Suprapubic skin (tissue), 3 donors: ENCODE measurements around the gene MANBA.

Source experiments
- CTCF ChIP-seq, 2 donors: fragments of 200-600 bp in 1 of 2; fragments of 450-650 bp in 1 of 2; sonication (generic) in 1 of 2; IDR thresholded peaks; one replicate each; pipeline ENCODE4 v1.5.1; 2016 to 2019; ENCODE audit warnings: antibody characterized with exemption in 2 of 2, mild to moderate bottlenecking in 1 of 2, moderate library complexity in 1 of 2
- POLR2A ChIP-seq, 2 donors: fragments of 450-650 bp; IDR thresholded peaks; one replicate each; pipeline ENCODE4 v1.6.1; 2017; ENCODE audit warnings: antibody characterized with exemption in 2 of 2, mild to moderate bottlenecking in 2 of 2, moderate library complexity in 2 of 2

- no peak for TF ChIP-seq CTCF (IDR thresholded peaks at IDR 0.05)
- no peak for TF ChIP-seq POLR2A (IDR thresholded peaks at IDR 0.05)
Measured at GRCh38 chr4:102809691-102810090, 48.9 kb upstream of the MANBA start.
